ENCODE results near the gene OPN1SW.
A peak's percentile ranks its signal among the peaks of the same experiment; 100 is the strongest.

The OPN1SW gene

DNA sequence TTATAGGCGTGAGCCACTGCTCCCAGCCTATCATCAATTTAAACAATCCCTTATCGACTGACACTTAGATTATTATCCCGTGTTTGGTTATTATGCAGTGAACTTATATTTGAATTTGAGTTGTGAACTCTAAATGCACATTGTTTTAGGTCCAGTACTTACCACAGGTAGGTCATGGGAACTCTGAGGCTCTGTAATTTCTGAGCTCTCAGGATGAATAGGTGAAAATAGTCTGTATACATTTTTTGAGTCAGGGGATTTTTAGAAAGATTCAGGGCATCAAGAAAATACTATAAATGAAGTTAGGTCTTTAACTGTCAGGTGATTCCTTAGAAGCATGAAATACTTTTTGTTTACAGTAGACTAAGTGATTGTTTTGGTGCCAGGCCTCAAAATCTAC, 25.0 kb upstream of the OPN1SW start:
- no peak overlapping the region for H3K4me3 Mint-ChIP-seq
- ATAC-seq = no peak
- no peaks in the 10 kb centered on the region for H3K27me3 Mint-ChIP-seq

DNA sequence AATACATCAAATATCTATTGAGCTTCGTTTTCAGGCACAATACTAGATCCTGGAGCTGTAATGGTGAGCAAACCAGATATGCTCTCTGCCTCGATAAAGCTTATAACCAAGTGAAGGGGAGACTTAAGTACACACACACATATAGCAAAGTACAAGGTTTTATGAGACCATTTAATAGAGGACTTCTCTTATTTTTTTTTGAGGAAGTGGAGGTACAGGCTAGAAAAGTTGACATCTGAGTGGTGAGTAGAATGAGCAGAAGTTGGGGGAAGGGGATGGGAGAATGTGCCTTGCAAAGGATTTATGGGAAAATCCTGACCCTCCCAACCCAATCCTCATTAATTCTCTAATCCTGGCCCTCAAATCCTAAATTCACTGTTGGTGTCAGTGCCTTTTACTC, 23.9 kb upstream of the OPN1SW start:
- H3K4me1 Mint-ChIP-seq = no peaks in the 10 kb centered on the region
- no peaks in the 10 kb centered on the region for H3K27me3 Mint-ChIP-seq
- DNase-seq = no peak
- H3K9me3 Mint-ChIP-seq = no peaks in the 10 kb centered on the region
- H3K27ac Mint-ChIP-seq = no peak overlapping the region
- no peak for ATAC-seq
- H3K4me3 Mint-ChIP-seq = no peak overlapping the region

More for the DNA sequence above, 25.0 kb upstream of the OPN1SW start:
- Mint-ChIP-seq H3K9me3 (no peaks in the 10 kb centered on the region), H3K4me1 (no peaks in the 10 kb centered on the region), H3K27ac (no peak overlapping the region)
- DNase-seq = no peak

- Mint-ChIP-seq H3K4me3 (no peak overlapping the region), H3K4me1 (peaks cover 9% of the 10 kb centered on the region), H3K9me3 (no peaks in the 10 kb centered on the region), H3K27ac (peak overlapping the region in 1 of 2 donors; percentile 50), H3K27me3 (no peaks in the 10 kb centered on the region)
- DNase-seq (no peak), ATAC-seq (no peak)
Measured at GRCh38 chr7:128796327-128796726, 20.7 kb upstream of the OPN1SW start.

GRCh38 chr7:128795129-128795528, 19.5 kb upstream of the OPN1SW start:
- H3K27me3 Mint-ChIP-seq = peaks cover 4% of the 10 kb centered on the region
- ATAC-seq (no peak), DNase-seq (no peak)
- no peak overlapping the region for H3K4me3 Mint-ChIP-seq
- no peak overlapping the region for H3K27ac Mint-ChIP-seq
- no peaks in the 10 kb centered on the region for H3K9me3 Mint-ChIP-seq
- H3K4me1 Mint-ChIP-seq = peaks cover 14% of the 10 kb centered on the region

- DNase-seq = no peak
- Mint-ChIP-seq H3K27me3 (peaks cover 10% of the 10 kb centered on the region), H3K27ac (no peak overlapping the region), H3K4me3 (no peak overlapping the region), H3K9me3 (no peaks in the 10 kb centered on the region), H3K4me1 (peaks cover 15% of the 10 kb centered on the region)
- ATAC-seq = no peak
Measured at GRCh38 chr7:128794436-128794835, 18.8 kb upstream of the OPN1SW start.

DNA sequence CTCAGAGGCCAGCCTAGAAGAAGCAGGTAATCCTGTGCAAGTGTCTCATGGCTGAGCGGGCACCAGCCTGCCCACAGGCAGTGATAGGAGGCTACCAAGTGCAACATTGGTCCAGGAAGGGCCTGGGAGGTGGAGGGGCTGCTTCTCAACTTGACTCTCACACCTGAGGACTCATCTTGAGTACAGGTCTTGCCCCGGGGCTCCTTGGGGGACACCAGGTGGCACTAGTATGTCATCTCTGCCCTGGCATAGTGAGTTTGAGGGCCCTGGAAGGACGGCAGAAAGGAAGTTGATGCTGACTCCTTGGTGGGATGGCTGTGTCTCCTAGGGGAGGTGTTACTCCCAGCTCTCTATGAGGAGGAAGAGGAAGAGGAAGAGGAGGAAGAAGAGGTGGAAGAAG, 18.4 kb upstream of the OPN1SW start:
- Mint-ChIP-seq H3K4me1 (peaks cover 15% of the 10 kb centered on the region), H3K4me3 (no peak overlapping the region), H3K27ac (peak overlapping the region in 1 of 2 donors; percentile 92), H3K9me3 (no peaks in the 10 kb centered on the region), H3K27me3 (peaks cover 14% of the 10 kb centered on the region)
- ATAC-seq (no peak), DNase-seq (peak; percentile 16 to 26)

DNA sequence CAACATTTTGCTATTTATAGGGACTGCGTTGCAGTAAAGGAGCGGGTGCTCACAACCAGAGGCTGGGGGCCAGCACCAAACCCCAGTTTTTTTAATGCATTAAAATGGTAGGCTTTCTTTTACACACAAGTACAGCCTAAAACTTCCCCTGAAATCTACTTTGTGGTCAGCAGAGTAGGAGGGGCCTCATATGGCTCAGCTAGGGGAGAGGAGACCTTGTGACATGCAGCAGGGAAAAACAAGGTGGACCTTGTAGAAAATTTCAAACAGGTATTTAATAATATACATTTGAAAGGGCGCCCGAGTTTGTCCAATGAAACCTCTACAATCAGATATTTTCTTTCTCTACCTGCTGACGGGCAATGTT, 17.6 kb upstream of the OPN1SW start:
- ATAC-seq (no peak), DNase-seq (no peak)
- H3K4me3 Mint-ChIP-seq = no peak overlapping the region
- peaks cover 19% of the 10 kb centered on the region for H3K27me3 Mint-ChIP-seq
- H3K4me1 Mint-ChIP-seq = peaks cover 15% of the 10 kb centered on the region
- no peak overlapping the region for H3K27ac Mint-ChIP-seq
- no peaks in the 10 kb centered on the region for H3K9me3 Mint-ChIP-seq

DNA sequence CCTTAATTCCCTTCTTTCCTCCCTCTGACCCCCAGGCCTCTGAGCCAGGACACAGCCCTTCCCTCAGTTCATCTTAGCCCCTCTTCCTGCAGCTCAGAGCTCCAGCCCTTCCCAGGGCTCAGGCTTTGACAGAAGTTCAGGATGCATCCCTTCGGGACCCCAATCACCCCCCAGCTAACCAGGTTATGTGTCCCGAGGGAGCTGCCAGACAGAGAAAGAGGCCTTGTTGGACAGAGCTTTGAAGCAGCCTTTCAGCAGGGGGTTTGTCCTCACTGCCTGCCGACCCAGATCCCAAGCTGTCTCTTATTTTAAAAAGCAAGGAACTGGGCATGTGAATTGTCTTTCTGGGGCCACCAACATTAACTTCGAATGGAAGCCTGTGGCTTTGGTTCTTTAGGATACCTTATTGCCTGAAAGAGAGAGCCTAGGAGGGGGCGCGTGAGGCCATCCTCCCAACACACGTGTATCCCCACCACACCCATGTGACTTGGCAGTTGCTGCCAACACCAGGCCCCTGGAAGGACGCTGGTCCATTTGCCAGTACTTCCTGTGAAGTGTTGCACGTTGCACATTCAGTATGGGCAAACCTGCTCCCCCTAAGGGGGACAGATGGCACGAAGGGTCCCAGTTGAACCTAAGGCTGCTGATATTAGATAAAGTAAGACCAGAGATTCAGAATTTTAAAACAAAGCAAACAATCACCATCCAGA, 17.0 kb upstream of the OPN1SW start:
- Mint-ChIP-seq H3K27ac (peak overlapping the region; percentile 47 to 68), H3K4me1 (peaks cover 15% of the 10 kb centered on the region), H3K4me3 (peak overlapping the region; percentile 60 to 95), H3K27me3 (peaks cover 19% of the 10 kb centered on the region), H3K9me3 (no peaks in the 10 kb centered on the region)
- ATAC-seq (no peak), DNase-seq (no peak)

- peak overlapping the region; percentile 94 to 95 for H3K4me3 Mint-ChIP-seq
- peaks cover 19% of the 10 kb centered on the region for H3K27me3 Mint-ChIP-seq
- H3K4me1 Mint-ChIP-seq = peaks cover 15% of the 10 kb centered on the region
- DNase-seq (no peak), ATAC-seq (no peak)
- no peaks in the 10 kb centered on the region for H3K9me3 Mint-ChIP-seq
- peak overlapping the region in 1 of 2 donors; percentile 81 for H3K27ac Mint-ChIP-seq
Measured at GRCh38 chr7:128791972-128792327, 16.4 kb upstream of the OPN1SW start.

DNA sequence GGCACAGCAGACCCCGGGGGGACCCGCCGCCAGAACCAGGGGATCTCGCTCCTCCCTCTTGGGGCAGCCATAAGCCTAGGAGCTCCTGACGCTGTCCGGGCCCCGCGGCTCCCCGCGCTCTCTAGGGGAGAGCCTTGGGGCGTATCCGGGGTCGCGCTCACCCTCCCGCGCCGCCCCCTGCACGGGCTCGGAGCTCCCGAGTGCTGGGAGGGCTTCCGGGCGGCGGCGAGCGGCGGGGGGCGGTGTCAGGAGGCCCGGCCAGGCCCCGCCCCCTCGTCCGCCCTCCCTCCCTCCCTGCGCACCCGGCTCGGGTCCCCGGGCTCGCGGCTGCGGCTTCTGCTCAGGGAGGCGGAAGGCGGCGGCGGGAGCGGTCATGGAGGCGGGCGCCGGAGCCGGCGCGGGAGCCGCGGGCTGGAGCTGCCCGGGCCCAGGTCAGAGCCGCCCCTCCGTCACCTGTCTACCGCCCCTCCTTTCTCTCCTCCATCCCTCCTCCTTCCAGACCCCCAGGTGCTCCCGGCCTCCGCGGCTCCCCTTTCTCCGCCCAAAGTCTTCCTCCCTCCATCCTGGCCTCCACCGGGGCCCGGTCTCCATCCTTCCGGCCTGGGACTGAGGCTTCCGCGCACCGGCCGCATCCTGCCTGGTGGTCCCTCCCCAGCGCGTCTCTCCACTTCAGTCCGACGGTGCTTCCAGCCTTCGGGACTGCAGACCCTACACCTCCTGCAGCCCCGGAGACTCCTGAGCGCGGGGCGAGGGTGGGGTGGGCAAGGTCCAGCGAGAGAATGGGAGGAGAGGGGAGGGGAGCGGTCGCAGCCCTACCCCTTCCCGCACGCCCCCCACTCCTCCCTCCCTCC, 15.8 kb upstream of the OPN1SW start, which contains the start of gene CCDC136:
CCDC136 (plus strand) TSS at position 848 of the 851 bp plus-strand sequence. CDS start 444 bp downstream, outside the sequence.
- peak within 1 kb of the TSS; percentile 94 to 95 for H3K4me3 Mint-ChIP-seq
- H3K4me1 Mint-ChIP-seq = peaks cover 15% of the 10 kb centered on the region
- peak; percentile 87 for ATAC-seq
- H3K27me3 Mint-ChIP-seq = peaks cover 19% of the 10 kb centered on the region
- H3K9me3 Mint-ChIP-seq = no peaks in the 10 kb centered on the region
- peak within 1 kb of the TSS; percentile 81 to 93 for H3K27ac Mint-ChIP-seq
- peak; percentile 69 to 73 for DNase-seq

GRCh38 chr7:128790315-128791041, 14.9 kb upstream of the OPN1SW start:
- Mint-ChIP-seq H3K4me1 (peaks cover 15% of the 10 kb centered on the region), H3K9me3 (no peaks in the 10 kb centered on the region), H3K4me3 (peak overlapping the region; percentile 73 to 85), H3K27me3 (peaks cover 19% of the 10 kb centered on the region), H3K27ac (peak overlapping the region; percentile 42 to 91)
- no peak for ATAC-seq
- DNase-seq = no peak

- Mint-ChIP-seq H3K9me3 (no peaks in the 10 kb centered on the region), H3K27me3 (peaks cover 19% of the 10 kb centered on the region), H3K4me3 (no peak overlapping the region), H3K27ac (no peak overlapping the region), H3K4me1 (peaks cover 15% of the 10 kb centered on the region)
- ATAC-seq (no peak), DNase-seq (no peak)
Measured at GRCh38 chr7:128788446-128789412, 13.1 kb upstream of the OPN1SW start.

DNA sequence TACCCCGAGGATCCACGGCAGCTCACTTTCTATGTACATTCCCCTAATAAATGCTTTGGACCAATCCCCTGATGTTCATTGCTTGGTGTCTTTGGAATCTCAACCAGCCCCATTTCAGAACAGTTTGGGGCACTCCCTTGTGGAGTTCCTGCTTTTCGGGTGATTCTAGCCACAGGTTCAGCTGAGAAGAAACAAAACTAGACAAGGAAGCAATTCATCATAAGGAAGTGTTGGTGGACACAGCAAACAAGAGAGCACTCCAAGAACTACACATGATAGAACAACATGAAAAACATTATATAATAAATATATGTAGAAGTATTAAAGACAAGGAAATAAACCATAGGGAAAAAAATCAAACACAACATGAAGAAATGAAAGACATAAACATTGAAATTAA, 10.1 kb upstream of the OPN1SW start:
- DNase-seq (no peak), ATAC-seq (no peak)
- no peak overlapping the region for H3K27ac Mint-ChIP-seq
- H3K27me3 Mint-ChIP-seq = peaks cover 19% of the 10 kb centered on the region
- H3K9me3 Mint-ChIP-seq = no peaks in the 10 kb centered on the region
- H3K4me1 Mint-ChIP-seq = peaks cover 6% of the 10 kb centered on the region
- H3K4me3 Mint-ChIP-seq = no peak overlapping the region

DNA sequence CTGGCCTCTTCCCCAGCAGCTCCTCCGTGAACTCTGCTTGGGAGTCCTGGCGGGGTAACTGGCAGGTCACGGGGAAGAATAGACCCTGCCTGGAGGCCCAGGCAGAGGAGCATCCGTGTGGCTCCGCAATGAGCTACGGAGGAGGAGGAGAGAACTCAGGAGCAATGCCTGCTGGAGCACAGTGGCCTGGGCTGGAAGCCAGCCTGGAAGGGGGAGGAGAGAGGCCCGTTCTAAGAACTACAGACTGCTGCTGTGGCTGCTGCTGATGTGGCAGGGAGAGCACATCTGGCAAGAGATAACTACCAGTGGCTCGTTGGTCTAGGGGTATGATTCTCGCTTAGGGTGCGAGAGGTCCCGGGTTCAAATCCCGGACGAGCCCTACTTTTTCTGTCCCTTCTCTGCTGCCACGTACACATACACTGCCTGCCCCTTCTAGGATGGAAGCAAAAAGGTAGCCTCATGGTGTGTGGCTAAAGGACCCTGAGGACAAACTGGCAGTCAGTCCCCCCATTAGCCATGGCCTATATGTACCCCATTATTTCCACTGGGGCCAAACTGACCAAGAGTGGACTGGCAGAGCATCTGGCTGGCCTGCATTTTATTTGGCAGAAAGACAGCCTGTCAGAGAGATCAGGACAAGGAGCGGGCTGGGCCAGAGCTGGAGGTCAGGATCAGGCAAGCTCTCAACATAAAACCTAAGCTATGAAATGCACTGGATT, 7.7 kb upstream of the OPN1SW start:
- peak; percentile 35 for ATAC-seq

More for the DNA sequence above, 7.7 kb upstream of the OPN1SW start:
- Mint-ChIP-seq H3K9me3 (peaks cover 0 to 5% of the 10 kb centered on the region in 2 donors), H3K27ac (peak overlapping the region in 1 of 2 donors; percentile 83), H3K4me1 (no peaks in the 10 kb centered on the region), H3K4me3 (no peak overlapping the region), H3K27me3 (no peaks in the 10 kb centered on the region)
- peak in 1 of 2 donors; percentile 17 for DNase-seq

Data from stimulated activated naive CD8-positive, alpha-beta T cell treated with anti-CD3 and anti-CD28 coated beads, Interleukin-15, amount 100 ng/mL, for 72 hours (primary cell).